Ishikawa (cell line): ENCODE data around the gene CD79A.

Experiments used
- CEBPB ChIP-seq: IDR thresholded peaks from 2 replicates; pipeline ENCODE4 v1.6.1; 2012
- CREB1 ChIP-seq: IDR thresholded peaks from 2 replicates; pipeline ENCODE4 v1.6.1; 2012; ENCODE audit warnings: low read depth
- EGR1 ChIP-seq: IDR thresholded peaks from 2 replicates; pipeline ENCODE4 v1.6.1; 2012
- EP300 ChIP-seq: IDR thresholded peaks from 2 replicates; pipeline ENCODE4 v1.6.1; 2012; ENCODE audit warnings: borderline replicate concordance
- FOXM1 ChIP-seq: IDR thresholded peaks from 2 replicates; pipeline ENCODE4 v1.6.1; 2012; ENCODE audit warnings: low read depth, borderline replicate concordance
- NFIC ChIP-seq: IDR thresholded peaks from 2 replicates; pipeline ENCODE4 v1.6.1; 2012
- RAD21 ChIP-seq: IDR thresholded peaks from 2 replicates; pipeline ENCODE4 v1.6.1; 2012; ENCODE audit warnings: low read depth
- TAF1 ChIP-seq: IDR thresholded peaks from 2 replicates; pipeline ENCODE4 v1.6.1; 2012; ENCODE audit warnings: low read depth, mild to moderate bottlenecking
- TCF12 ChIP-seq: IDR thresholded peaks from 2 replicates; pipeline ENCODE4 v1.6.1; 2012; ENCODE audit warnings: low read depth
- TEAD4 ChIP-seq: IDR thresholded peaks from 2 replicates; pipeline ENCODE4 v1.6.1; 2012
- YY1 ChIP-seq: IDR thresholded peaks from 2 replicates; pipeline ENCODE4 v1.6.1; 2012; ENCODE audit warnings: low read depth
- ZBTB7A ChIP-seq: IDR thresholded peaks from 2 replicates; pipeline ENCODE4 v1.6.1; 2012; ENCODE audit warnings: low read depth
- TF ChIP-seq, protein P1 (sequence below): IDR thresholded peaks from 2 replicates; pipeline ENCODE4 v1.6.1; 2012
- TF ChIP-seq, protein P2 (sequence below): IDR thresholded peaks from 2 replicates; pipeline ENCODE4 v1.6.1; 2012; ENCODE audit warnings: low read depth, mild to moderate bottlenecking
- TF ChIP-seq, protein P3 (sequence below): IDR thresholded peaks from 2 replicates; pipeline ENCODE4 v1.6.1; 2012

The CD79A gene

DNA sequence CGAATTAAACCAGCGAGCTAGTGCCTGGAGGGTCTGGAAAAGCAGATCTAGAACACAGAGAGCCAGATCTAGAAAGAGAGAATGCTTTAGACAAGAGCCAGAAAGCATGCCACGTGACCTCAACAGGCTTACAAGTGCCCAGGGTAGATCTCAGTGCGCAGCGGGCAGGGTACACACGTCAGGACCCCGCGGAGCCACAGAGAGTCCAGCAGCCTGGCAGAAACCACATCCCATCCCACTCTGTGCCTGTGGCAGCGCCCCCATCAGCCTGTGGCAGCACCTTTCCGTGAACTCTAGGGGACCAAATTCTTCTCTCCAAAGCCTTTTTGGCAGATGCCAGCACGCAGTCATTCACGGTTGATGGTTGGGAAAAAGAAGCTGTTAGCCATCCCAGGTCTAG is 11.8 kb downstream of the CD79A start:
- TF ChIP-seq CEBPB (no peak), TAF1 (no peak), ZBTB7A (no peak), CREB1 (no peak)

- TF ChIP-seq YY1: no peak
- TF ChIP-seq, protein P1, sequence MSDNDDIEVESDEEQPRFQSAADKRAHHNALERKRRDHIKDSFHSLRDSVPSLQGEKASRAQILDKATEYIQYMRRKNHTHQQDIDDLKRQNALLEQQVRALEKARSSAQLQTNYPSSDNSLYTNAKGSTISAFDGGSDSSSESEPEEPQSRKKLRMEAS: no peak
- TF ChIP-seq ZBTB7A: no peak
- TF ChIP-seq TCF12: no peak
- TF ChIP-seq CREB1: no peak
- no peak for TF ChIP-seq EP300
- no peak for TF ChIP-seq CEBPB
- TF ChIP-seq RAD21: no peak
- TF ChIP-seq, protein P2, sequence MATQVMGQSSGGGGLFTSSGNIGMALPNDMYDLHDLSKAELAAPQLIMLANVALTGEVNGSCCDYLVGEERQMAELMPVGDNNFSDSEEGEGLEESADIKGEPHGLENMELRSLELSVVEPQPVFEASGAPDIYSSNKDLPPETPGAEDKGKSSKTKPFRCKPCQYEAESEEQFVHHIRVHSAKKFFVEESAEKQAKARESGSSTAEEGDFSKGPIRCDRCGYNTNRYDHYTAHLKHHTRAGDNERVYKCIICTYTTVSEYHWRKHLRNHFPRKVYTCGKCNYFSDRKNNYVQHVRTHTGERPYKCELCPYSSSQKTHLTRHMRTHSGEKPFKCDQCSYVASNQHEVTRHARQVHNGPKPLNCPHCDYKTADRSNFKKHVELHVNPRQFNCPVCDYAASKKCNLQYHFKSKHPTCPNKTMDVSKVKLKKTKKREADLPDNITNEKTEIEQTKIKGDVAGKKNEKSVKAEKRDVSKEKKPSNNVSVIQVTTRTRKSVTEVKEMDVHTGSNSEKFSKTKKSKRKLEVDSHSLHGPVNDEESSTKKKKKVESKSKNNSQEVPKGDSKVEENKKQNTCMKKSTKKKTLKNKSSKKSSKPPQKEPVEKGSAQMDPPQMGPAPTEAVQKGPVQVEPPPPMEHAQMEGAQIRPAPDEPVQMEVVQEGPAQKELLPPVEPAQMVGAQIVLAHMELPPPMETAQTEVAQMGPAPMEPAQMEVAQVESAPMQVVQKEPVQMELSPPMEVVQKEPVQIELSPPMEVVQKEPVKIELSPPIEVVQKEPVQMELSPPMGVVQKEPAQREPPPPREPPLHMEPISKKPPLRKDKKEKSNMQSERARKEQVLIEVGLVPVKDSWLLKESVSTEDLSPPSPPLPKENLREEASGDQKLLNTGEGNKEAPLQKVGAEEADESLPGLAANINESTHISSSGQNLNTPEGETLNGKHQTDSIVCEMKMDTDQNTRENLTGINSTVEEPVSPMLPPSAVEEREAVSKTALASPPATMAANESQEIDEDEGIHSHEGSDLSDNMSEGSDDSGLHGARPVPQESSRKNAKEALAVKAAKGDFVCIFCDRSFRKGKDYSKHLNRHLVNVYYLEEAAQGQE: no peak
- no peak for TF ChIP-seq FOXM1
Observed at GRCh38 chr19:41889896-41890295, 12.8 kb downstream of the CD79A start.

DNA sequence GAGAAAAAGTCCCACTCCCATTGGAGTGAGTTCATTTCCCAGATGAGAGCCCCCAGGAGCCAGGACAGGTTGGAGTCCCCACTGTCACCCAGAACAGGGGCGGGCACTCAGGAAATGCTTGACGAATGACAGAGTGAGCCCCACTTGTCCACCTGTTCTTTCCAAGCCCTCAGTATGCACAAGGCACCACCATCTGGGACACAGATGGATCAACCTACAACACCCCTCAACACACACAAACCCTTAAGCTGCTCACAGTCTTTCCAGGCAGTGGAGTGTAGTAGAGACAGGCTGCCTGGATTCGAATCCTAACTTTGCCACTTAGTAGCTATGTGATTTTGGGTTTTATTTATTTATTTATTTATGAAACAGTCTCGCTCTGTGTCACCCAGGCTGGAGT is 13.9 kb downstream of the CD79A start:
- TF ChIP-seq EP300 (no peak), FOXM1 (no peak), YY1 (no peak), TEAD4 (no peak), CREB1 (no peak), NFIC (no peak), TAF1 (no peak), CEBPB (no peak), RAD21 (no peak), TCF12 (no peak)
- TF ChIP-seq, protein P3, sequence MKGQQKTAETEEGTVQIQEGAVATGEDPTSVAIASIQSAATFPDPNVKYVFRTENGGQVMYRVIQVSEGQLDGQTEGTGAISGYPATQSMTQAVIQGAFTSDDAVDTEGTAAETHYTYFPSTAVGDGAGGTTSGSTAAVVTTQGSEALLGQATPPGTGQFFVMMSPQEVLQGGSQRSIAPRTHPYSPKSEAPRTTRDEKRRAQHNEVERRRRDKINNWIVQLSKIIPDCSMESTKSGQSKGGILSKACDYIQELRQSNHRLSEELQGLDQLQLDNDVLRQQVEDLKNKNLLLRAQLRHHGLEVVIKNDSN: no peak
- TF ChIP-seq, protein P1: no peak
- TF ChIP-seq, protein P2: no peak

- TF ChIP-seq, protein P3: no peak
- TF ChIP-seq, protein P2: no peak
- TF ChIP-seq CREB1 (no peak), EP300 (no peak), CEBPB (no peak), TAF1 (no peak), EGR1 (no peak), FOXM1 (no peak), NFIC (no peak), ZBTB7A (no peak), RAD21 (no peak)
Observed at GRCh38 chr19:41892173-41892902, 15.3 kb downstream of the CD79A start.

DNA sequence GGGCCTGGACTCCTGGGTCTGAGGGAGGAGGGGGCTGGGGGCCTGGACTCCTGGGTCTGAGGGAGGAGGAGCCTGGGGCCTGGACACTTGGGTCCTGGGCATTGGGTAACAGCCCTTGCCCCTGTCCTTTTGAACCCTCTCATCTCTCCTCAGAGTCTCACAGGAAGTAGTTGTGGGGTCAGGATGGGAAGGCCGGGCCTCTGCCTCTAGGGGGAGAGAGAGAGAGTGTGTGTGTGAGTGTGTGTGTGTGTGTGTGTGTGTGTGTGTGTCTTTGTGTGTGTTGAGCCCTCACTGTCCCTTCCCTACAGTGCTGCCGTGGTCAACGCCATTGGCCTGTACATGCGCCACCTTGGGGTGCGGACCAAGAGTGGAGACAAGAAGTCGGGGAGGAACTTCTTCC is 16.8 kb downstream of the CD79A start:
- TF ChIP-seq, protein P2: no peak
- TF ChIP-seq ZBTB7A: no peak
- TF ChIP-seq FOXM1: no peak
- no peak for TF ChIP-seq RAD21
- no peak for TF ChIP-seq CREB1
- TF ChIP-seq YY1: no peak
- TF ChIP-seq CEBPB: no peak
- no peak for TF ChIP-seq EP300
